ENCODE data around the gene NTN1. TPM values are rescaled to one million over a fixed set of nuclear protein-coding genes. Genes with fewer than 3 reads are reported as not detected.
A peak's percentile ranks its signal among the peaks of the same experiment; 100 is the strongest.

Gene NTN1
- total RNA-seq, 1 donor from 2014 or later = 29.6 TPM

DNA sequence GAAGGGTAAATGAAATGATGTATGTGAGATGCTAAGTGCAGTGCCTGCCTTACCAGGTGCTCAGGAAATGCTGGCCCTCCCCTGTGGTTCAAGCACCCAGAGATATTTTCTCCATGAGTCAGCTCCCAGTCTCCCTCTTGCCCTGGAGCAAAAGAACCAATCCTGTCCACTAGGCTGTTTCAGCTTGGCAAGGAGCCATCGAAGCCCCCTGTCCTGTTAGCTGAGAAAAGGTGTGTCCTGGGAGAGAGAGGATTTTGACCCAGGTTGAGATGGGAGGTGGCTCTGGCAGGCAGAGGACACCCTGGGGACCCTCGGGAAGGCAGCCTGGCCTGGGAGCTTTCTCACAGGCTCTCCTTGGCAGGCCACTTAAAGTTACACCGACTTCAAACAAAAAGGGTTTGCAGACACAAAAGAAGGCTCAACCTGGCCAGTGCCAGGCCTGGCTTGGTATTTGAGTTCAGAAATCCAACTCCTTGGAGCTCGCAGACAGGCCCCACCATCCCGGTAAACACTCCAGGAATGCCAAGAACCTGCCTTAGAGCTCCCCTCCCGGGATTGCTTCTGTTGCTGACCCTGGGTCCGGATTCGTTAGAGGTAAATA lies 29.6 kb downstream of the NTN1 start:
- H3K36me3 ChIP-seq = no peaks in the 10 kb centered on the region
- H3K4me1 ChIP-seq = peaks cover 0 to 5% of the 10 kb centered on the region in 2 donors
- H3K4me3 ChIP-seq = no peak overlapping the region
- peak overlapping the region; percentile 25 to 40 for H3K27ac ChIP-seq
- intact Hi-C loops (cut with DNase I) = no loop called here
- peak in 1 of 2 donors; percentile 53 for DNase-seq (ENCODE audit: low spot score in 2 of 2)
- H3K9me3 ChIP-seq = peaks cover 0 to 10% of the 10 kb centered on the region in 2 donors
- H3K27me3 ChIP-seq = no peaks in the 10 kb centered on the region
- TF ChIP-seq CTCF (IDR thresholded peaks at IDR 0.05) = no peak

DNA sequence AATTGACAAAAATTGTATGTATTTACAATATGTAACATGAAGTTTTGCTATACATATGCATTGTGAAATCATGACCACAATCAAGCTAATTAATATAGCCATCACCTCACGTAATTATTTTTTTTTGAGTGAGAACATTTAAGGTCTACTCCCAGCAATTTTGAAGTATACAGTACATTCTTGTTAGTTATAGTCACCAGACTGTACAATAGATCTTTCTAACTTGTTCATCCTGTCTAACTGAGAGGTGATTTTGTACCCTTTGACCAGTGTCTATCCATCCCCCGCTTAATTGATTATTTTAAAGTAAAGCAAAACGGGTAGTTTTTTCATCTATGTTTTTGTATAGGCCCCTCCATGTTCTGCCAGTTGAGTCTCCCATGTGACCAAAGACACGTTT lies 30.3 kb downstream of the NTN1 start:
- Histone ChIP-seq H3K27ac (no peak overlapping the region), H3K4me1 (peaks cover 0 to 5% of the 10 kb centered on the region in 2 donors), H3K36me3 (no peaks in the 10 kb centered on the region), H3K27me3 (no peaks in the 10 kb centered on the region), H3K4me3 (no peak overlapping the region), H3K9me3 (peaks cover 0 to 10% of the 10 kb centered on the region in 2 donors)
- no peak for DNase-seq (ENCODE audit: low spot score in 2 of 2)
- TF ChIP-seq CTCF (IDR thresholded peaks at IDR 0.05) = no peak
- intact Hi-C loops (cut with DNase I) = no loop called here

DNA sequence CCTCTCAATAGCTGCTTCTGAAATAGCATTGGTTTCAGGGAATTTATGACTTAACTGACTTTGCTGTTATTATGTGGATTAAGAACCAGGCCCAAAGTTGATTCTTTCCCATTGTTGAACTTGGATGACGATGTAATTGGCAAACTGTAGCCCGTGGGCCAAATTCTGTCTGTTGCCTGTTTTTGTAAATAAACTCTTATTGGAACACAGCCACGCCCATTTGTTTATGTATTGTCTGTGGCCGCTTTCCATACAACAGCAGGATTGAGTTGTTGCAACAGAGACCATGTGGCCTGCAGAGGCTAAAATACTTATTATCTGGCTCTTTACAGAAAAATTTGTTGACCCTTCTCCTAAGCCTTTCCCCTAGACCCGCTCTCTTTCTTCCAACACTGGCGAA lies 31.6 kb downstream of the NTN1 start:
- TF ChIP-seq CTCF (IDR thresholded peaks at IDR 0.05) = no peak
- DNase-seq (ENCODE audit: low spot score in 2 of 2) = no peak
- Histone ChIP-seq H3K36me3 (no peaks in the 10 kb centered on the region), H3K4me3 (no peak overlapping the region), H3K4me1 (peaks cover 0 to 5% of the 10 kb centered on the region in 2 donors), H3K9me3 (peaks cover 0 to 7% of the 10 kb centered on the region in 2 donors), H3K27me3 (no peaks in the 10 kb centered on the region), H3K27ac (peak overlapping the region in 1 of 2 donors; percentile 0)
- intact Hi-C loops (cut with DNase I) = no loop called here

DNA sequence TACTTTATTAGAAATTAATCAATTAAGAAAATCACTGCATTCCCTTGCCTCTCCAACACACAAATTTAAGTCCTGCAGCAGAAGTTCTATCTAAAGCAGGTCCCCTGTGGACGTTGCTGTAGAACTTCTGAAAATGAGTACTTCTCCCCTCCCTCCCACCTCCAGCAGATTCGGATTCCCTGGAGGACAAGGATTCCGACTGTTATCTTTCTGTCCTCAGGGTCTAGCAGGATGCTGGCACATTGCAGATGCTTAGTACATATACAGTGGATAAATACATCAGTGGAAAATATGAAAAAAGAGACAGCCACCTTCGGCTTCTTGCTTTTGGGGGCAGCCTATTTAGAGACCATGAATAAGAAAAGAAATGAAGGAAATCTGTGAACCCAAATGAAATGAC lies 32.1 kb downstream of the NTN1 start:
- H3K27ac ChIP-seq = no peak overlapping the region
- H3K9me3 ChIP-seq = peaks cover 0 to 2% of the 10 kb centered on the region in 2 donors
- no peaks in the 10 kb centered on the region for H3K27me3 ChIP-seq
- TF ChIP-seq CTCF (IDR thresholded peaks at IDR 0.05) = no peak
- H3K36me3 ChIP-seq = no peaks in the 10 kb centered on the region
- DNase-seq (ENCODE audit: low spot score in 2 of 2) = no peak
- intact Hi-C loops (cut with DNase I) = no loop called here
- no peak overlapping the region for H3K4me3 ChIP-seq
- H3K4me1 ChIP-seq = peaks cover 0 to 5% of the 10 kb centered on the region in 2 donors

GRCh38 chr17:9054126-9054975 lies 33.0 kb downstream of the NTN1 start:
- peaks cover 0 to 5% of the 10 kb centered on the region in 2 donors for H3K4me1 ChIP-seq

More at GRCh38 chr17:9054126-9054975, 33.0 kb downstream of the NTN1 start:
- H3K9me3 ChIP-seq = no peaks in the 10 kb centered on the region
- no peak overlapping the region for H3K4me3 ChIP-seq
- no peaks in the 10 kb centered on the region for H3K27me3 ChIP-seq
- TF ChIP-seq CTCF (IDR thresholded peaks at IDR 0.05) = no peak
- no peak overlapping the region for H3K27ac ChIP-seq
- no peaks in the 10 kb centered on the region for H3K36me3 ChIP-seq
- intact Hi-C loops (cut with DNase I) = no loop called here
- peak in 1 of 2 donors; percentile 39 for DNase-seq (ENCODE audit: low spot score in 2 of 2)

All from ascending aorta (tissue), 2 donors.